ENCODE results near the gene CD209. TPM values are rescaled to one million over a fixed set of nuclear protein-coding genes. Genes with fewer than 3 reads are reported as not detected.
A peak's percentile ranks its signal among the peaks of the same experiment; 100 is the strongest.
"Not testable (repeated sequence)": the region's sequence is repeated elsewhere in the genome, so short reads cannot be mapped to it uniquely, and the experiment has no call there.

CD209 gene
- total RNA-seq, 1 donor from 2014 or later = under 0.01 TPM

- no peak for DNase-seq (ENCODE audit: low read depth in 2 of 2)
Measured at GRCh38 chr19:7769171-7769570, 21.8 kb upstream of the CD209 start.

GRCh38 chr19:7767487-7767886, 20.2 kb upstream of the CD209 start:
- DNase-seq (ENCODE audit: low read depth in 2 of 2) = no peak

GRCh38 chr19:7766535-7766934, 19.2 kb upstream of the CD209 start:
- DNase-seq (ENCODE audit: low read depth in 2 of 2) = no peak

GRCh38 chr19:7765043-7765442, 17.7 kb upstream of the CD209 start:
- DNase-seq (ENCODE audit: low read depth in 2 of 2) = not testable (repeated sequence)

GRCh38 chr19:7764157-7764556, 16.8 kb upstream of the CD209 start:
- DNase-seq (ENCODE audit: low read depth in 2 of 2) = not testable (repeated sequence)

- DNase-seq (ENCODE audit: low read depth in 2 of 2) = no peak
Measured at GRCh38 chr19:7763696-7764095, 16.4 kb upstream of the CD209 start.

GRCh38 chr19:7762719-7763293, 15.5 kb upstream of the CD209 start, which contains the start of gene CLEC4M:
CLEC4M (plus strand) TSS chr19:7763243; CDS start chr19:7763267, 24 bp downstream.
- DNase-seq (ENCODE audit: low read depth in 2 of 2) = peak in 1 of 2 donors; percentile 36

- DNase-seq (ENCODE audit: low read depth in 2 of 2) = no peak
Measured at GRCh38 chr19:7759156-7759555, 11.8 kb upstream of the CD209 start.

GRCh38 chr19:7757358-7757757, 10.0 kb upstream of the CD209 start:
- no peak for DNase-seq (ENCODE audit: low read depth in 2 of 2)

GRCh38 chr19:7756258-7756657, 8.9 kb upstream of the CD209 start:
- DNase-seq (ENCODE audit: low read depth in 2 of 2) = no peak

GRCh38 chr19:7751157-7751783, 3.9 kb upstream of the CD209 start:
- peak in 1 of 2 donors; percentile 10 for DNase-seq (ENCODE audit: low read depth in 2 of 2)

GRCh38 chr19:7748756-7749155, 1.4 kb upstream of the CD209 start:
- peak in 1 of 2 donors; percentile 35 for DNase-seq (ENCODE audit: low read depth in 2 of 2)

- DNase-seq (ENCODE audit: low read depth in 2 of 2) = no peak
Measured at GRCh38 chr19:7748171-7748570, 837 bp upstream of the CD209 start.

GRCh38 chr19:7746306-7746705, 1.0 kb downstream of the CD209 start:
- not testable (repeated sequence) for DNase-seq (ENCODE audit: low read depth in 2 of 2)

GRCh38 chr19:7744871-7745650, 2.3 kb downstream of the CD209 start:
- no peak for DNase-seq (ENCODE audit: low read depth in 2 of 2)

- no peak for DNase-seq (ENCODE audit: low read depth in 2 of 2)
Measured at GRCh38 chr19:7744199-7744786, 3.0 kb downstream of the CD209 start.

GRCh38 chr19:7743425-7743841, 3.9 kb downstream of the CD209 start:
- DNase-seq (ENCODE audit: low read depth in 2 of 2) = no peak

- DNase-seq (ENCODE audit: low read depth in 2 of 2) = no peak
Measured at GRCh38 chr19:7742991-7743390, 4.3 kb downstream of the CD209 start.

- DNase-seq (ENCODE audit: low read depth in 2 of 2) = no peak
Measured at GRCh38 chr19:7742575-7742974, 4.8 kb downstream of the CD209 start.

GRCh38 chr19:7740682-7741054, 6.7 kb downstream of the CD209 start:
- DNase-seq (ENCODE audit: low read depth in 2 of 2) = no peak

- no peak for DNase-seq (ENCODE audit: low read depth in 2 of 2)
Measured at GRCh38 chr19:7739801-7740681, 7.3 kb downstream of the CD209 start.
